GM12878 (cell line): ENCODE results near the gene SLC1A1.

Experiments
- DPF2 ChIP-seq: fragments of 450-650 bp; IDR thresholded peaks from 2 replicates; pipeline ENCODE4 v1.6.1; 2017; ENCODE audit warnings: mild to moderate bottlenecking
- TF ChIP-seq, protein P1 (sequence below), 3 experiments: IDR thresholded peaks in 2 of 3; conservative IDR thresholded peaks in 1 of 3; 2 replicates each; pipeline ENCODE4 v1.5.1; 2011; ENCODE audit warnings: low read depth in 3 of 3, low read length in 3 of 3, mild to moderate bottlenecking in 3 of 3, control low read depth in 2 of 3, moderate library complexity in 2 of 3, inconsistent platforms in 1 of 3, mixed read lengths in 1 of 3; ENCODE audit not compliant: control insufficient read depth in 2 of 3, insufficient read depth in 1 of 3; ENCODE audit errors: extremely low read depth in 1 of 3

DNA sequence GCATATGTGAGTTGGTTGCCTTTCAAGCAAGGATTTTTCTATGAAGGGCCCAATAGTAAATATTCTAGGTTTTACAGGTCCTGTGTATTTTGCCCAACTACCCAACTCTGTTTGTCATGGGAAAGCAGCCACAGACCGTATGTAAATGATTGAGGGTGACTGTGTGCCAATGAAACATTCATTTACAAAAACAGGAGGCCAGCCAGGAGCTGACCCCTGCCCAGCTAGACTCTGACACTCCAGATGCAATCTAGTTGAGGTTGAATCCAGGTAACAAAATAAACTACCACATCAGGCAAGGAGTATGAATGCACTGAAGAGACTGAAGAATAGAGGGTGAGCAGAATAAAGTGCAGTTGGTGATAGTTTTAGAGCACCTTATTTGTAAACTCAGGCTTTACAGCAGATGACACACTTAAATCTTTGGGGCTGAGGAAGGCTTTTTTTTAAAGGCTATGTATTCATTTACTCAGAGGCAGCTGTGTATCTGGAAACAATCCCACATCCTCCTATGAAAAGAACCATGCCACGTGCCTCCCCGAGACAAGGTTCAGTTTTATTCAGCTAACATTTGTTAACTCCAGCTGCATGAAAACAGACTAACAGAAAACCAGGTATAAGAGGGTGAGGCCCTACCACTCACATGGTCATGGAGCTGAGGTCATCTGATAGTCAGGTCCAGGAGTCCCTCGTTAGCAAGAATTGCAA lies 60.7 kb downstream of the SLC1A1 start:
- no peak for TF ChIP-seq DPF2
- TF ChIP-seq, protein P1, sequence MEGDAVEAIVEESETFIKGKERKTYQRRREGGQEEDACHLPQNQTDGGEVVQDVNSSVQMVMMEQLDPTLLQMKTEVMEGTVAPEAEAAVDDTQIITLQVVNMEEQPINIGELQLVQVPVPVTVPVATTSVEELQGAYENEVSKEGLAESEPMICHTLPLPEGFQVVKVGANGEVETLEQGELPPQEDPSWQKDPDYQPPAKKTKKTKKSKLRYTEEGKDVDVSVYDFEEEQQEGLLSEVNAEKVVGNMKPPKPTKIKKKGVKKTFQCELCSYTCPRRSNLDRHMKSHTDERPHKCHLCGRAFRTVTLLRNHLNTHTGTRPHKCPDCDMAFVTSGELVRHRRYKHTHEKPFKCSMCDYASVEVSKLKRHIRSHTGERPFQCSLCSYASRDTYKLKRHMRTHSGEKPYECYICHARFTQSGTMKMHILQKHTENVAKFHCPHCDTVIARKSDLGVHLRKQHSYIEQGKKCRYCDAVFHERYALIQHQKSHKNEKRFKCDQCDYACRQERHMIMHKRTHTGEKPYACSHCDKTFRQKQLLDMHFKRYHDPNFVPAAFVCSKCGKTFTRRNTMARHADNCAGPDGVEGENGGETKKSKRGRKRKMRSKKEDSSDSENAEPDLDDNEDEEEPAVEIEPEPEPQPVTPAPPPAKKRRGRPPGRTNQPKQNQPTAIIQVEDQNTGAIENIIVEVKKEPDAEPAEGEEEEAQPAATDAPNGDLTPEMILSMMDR (IDR thresholded peaks at IDR 0.05 in 2 of 3, conservative IDR thresholded peaks at IDR 0.05 in 1 of 3; ENCODE audit: control insufficient read depth in 2 of 3, extremely low read depth in 1 of 3, insufficient read depth in 1 of 3, low read depth in 3 of 3, low read length in 3 of 3): no peak
